Cardiac fibroblast (primary cell): ENCODE data around the gene NCOA1.

Experiments
- DNase-seq, 2 donors: peaks; one replicate each; pipeline versions ENCODE4 v3.0.0 to v3.0.0-alpha.2; 2010; ENCODE audit warnings: low read depth in 2 of 2
- H3K4me3 ChIP-seq, 2 donors: replicated peaks in 1 of 2; 1 replicate in 1 of 2; 2 replicates in 1 of 2; pipeline ENCODE4 v1.5.1; 2011; ENCODE audit warnings: low read depth in 2 of 2, low read length in 2 of 2, mild to moderate bottlenecking in 2 of 2, moderate library complexity in 1 of 2
- TF ChIP-seq, protein P1 (sequence below): IDR thresholded peaks from one replicate; pipeline ENCODE4 v1.5.1; 2011; ENCODE audit warnings: low read depth, mild to moderate bottlenecking, low read length, inconsistent platforms

Gene NCOA1

DNA sequence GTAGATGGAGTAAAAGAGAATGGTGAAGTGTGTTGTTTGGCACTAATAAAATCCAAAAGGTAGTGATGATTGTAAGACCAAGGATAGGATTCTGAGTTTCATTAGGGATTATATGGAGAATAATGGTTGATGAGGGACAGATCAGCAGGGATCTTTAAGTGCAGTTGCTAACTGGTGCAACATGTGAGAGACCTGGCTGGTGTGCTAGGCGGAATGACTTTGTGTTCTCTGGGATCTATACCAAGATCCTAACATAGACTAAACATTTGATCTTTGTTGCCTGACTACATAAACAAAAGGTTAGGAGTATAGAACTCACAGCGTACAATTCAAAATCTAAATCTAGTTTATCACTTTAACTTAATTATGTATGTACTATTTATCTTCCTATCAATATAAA is 166.8 kb downstream of the NCOA1 start:
- TF ChIP-seq, protein P1, sequence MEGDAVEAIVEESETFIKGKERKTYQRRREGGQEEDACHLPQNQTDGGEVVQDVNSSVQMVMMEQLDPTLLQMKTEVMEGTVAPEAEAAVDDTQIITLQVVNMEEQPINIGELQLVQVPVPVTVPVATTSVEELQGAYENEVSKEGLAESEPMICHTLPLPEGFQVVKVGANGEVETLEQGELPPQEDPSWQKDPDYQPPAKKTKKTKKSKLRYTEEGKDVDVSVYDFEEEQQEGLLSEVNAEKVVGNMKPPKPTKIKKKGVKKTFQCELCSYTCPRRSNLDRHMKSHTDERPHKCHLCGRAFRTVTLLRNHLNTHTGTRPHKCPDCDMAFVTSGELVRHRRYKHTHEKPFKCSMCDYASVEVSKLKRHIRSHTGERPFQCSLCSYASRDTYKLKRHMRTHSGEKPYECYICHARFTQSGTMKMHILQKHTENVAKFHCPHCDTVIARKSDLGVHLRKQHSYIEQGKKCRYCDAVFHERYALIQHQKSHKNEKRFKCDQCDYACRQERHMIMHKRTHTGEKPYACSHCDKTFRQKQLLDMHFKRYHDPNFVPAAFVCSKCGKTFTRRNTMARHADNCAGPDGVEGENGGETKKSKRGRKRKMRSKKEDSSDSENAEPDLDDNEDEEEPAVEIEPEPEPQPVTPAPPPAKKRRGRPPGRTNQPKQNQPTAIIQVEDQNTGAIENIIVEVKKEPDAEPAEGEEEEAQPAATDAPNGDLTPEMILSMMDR: no peak
- no peak overlapping the region for H3K4me3 ChIP-seq
- no peak for DNase-seq

DNA sequence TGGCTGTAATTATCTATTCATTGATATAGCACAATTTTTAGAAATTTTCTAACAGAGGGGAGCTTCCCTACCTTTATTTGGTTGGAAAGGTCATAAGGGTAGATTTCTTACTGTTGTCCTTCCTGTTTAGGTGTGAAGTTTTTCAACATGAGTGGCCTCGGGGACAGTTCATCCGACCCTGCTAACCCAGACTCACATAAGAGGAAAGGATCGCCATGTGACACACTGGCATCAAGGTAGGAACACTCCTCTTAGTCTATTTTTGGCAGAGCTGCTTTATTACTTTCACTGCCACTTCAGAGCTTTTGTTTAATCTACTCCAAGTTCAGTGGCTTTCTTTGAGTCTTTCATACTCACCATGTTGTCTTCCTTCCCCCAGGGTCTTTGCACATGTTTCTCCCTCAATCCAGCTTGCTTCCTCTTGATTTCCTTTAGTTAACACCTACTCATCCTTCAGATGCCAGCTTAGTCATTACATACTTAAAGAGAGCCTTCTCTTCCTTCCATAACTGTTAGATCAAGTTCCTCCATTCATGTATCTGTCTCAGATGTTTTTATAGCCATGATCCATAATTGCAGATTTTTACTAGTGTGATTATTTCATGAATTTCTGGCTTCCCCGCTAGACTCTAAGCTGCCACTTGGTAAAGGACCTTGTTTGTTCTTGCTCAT is 167.6 kb downstream of the NCOA1 start:
- no peak overlapping the region for H3K4me3 ChIP-seq
- no peak for DNase-seq
- TF ChIP-seq, protein P1: no peak

DNA sequence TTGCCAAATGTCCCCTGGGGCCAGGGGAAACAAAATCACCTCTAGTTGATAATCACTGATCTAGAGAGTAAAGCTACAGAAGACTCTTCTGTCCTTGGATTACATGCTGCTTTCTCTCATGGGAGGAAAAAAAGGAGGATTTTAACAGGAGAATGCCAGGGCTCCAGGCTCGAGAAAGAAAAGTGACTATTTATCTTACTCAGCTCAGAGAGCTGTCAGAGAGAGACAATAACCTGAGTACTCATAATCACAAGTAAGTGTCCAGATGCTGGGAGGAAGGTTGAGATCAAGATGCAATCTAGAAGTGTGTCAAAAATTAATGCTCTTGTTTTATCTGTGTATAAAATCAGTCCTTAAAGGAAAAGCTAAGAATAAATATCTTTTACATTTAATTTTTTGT is 168.8 kb downstream of the NCOA1 start:
- DNase-seq: no peak
- TF ChIP-seq, protein P1: no peak
- no peak overlapping the region for H3K4me3 ChIP-seq

DNA sequence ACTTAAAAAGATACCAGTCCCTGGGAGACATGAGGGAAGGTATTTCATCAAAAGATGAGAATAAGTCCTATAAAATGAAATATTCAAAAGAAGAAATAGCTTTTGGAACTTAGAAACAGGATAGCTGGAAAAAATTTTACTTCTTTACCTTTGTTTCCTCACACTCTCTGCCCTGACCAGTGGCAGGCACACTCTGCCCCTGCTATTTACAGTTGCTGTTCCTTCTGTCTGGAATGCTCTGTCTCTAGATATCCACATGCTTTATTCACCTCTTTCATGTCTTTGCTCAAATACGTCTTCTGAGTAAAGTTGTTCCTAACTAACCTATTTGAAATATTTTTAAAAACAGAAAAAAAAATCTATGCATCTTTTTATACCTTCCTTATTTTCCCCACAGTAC is 176.5 kb downstream of the NCOA1 start:
- TF ChIP-seq, protein P1: no peak
- no peak for DNase-seq
- no peak overlapping the region for H3K4me3 ChIP-seq

DNA sequence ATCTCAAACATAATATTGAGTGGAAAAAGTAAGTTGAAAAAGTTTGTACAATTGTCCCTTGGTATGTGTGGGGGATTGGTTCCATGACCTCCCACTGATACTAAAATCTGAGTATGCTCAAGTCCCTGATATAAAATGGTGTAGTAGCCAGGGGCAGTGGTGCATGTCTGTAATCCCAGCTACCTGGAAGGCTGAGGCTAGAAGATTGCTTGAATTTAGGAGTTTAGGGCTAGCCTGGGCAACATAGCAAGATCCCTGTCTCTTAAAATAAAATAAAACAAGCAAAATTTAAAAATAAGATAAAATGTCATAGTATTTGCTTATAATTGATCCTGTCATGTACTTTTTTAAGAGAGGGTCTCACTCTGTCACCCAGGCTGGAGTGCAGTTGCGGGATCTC is 180.2 kb downstream of the NCOA1 start:
- no peak overlapping the region for H3K4me3 ChIP-seq
- no peak for DNase-seq
- TF ChIP-seq, protein P1: no peak

DNA sequence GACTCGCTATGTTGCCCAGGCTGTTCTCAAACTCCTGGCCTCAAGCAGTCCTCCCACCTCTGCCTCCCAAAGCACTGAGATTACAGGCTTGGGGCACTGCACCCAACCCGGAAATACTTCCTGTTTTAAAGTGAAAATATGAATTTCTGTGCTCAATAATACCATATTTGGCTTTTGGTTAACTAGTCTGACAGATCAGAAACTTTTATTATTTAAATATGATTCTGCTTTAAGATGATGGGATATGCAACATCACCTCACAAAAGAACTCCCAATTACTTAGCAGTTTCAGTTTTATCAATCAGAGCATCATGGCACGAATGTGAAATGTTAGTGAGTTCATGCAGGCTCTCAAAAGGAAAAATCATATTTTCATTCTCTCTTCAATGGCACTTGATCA is 181.5 kb downstream of the NCOA1 start:
- no peak for DNase-seq
- TF ChIP-seq, protein P1: no peak
- H3K4me3 ChIP-seq: no peak overlapping the region

DNA sequence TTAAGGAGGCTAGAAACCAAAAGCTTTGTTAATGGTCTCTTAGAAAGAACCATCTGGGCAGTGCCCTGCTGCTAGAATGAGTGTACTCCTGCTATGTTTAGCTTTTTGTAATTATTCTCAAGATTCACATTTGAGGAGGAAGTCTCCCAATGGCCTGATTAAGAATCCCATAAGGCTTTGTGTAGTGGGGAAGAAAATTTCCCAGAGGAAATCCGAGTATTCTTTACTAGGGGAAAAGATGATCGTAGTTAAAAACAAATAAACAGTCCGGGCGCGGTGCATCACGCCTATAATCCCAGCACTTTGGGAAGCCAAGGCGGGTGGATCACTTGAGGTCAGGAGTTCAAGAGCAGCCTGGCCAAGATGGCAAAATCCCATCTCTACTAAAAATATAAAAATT is 184.3 kb downstream of the NCOA1 start:
- TF ChIP-seq, protein P1: no peak
- DNase-seq: no peak
- H3K4me3 ChIP-seq: no peak overlapping the region
